Measurements from ENCODE around the gene OR3A2. TPM values are rescaled to one million over a fixed set of nuclear protein-coding genes. Genes with fewer than 3 reads are reported as not detected.

OR3A2 gene
- total and polyA plus RNA-seq, 9 of the 15 experiments (the other 6 are each of a cell fraction or from before 2014, with no cell fraction given) = not detected

DNA sequence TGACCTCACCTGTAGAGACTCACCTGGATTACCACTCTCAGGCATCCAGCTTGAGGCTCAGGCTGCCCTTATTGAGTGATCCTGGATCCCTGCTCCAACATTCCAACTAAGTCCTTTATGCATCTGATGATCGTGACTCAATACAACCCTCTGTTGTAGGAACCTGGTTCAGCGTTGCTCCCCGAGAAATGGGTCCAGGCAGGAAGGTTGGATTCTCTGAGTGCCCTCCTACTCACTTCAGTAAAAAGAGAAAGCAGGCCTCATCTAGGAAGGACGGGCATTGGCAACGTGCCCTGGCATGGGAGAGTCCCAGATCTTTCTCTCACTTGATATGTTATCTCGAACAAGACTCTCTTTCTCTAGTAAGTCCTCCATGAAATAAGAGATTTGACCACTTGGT is 87.8 kb downstream of the OR3A2 start, which contains the start of gene OR3A1:
TSS of gene OR3A1 (minus strand) at position 101 of the 400 bp plus-strand sequence. CDS start 5,778 bp downstream, outside the sequence.
- no peak within 1 kb of the TSS for H3K9ac ChIP-seq (ENCODE audit: insufficient read depth in 1 of 2, low read depth in 2 of 2, low read length in 2 of 2)
- DNase-seq (ENCODE audit: extremely low read depth in 1 of 4, low spot score in 3 of 4) (no peak), FAIRE-seq (no peak), ATAC-seq (no peak)
- H3K4me1 ChIP-seq (replicated peaks in 1 of 2; ENCODE audit: control insufficient read depth in 2 of 2, insufficient read depth in 2 of 2, low read length in 2 of 2) = no peaks in the 10 kb centered on the region
- BruUV-seq (replicated peaks) = no TSS peak
- H3K79me2 ChIP-seq (ENCODE audit: control insufficient read depth, insufficient read depth, low read length) = no peaks in the 10 kb centered on the region
- H4K20me1 ChIP-seq (replicated peaks; ENCODE audit: control insufficient read depth, insufficient read depth, low read length) = no peaks in the 10 kb centered on the region
- POLR2A ChIA-PET = no interaction called here
- no peaks in the 10 kb centered on the region for H3K36me3 ChIP-seq (ENCODE audit: control insufficient read depth, insufficient read depth, low read length)
- no peaks in the 10 kb centered on the region for H3K27me3 ChIP-seq (ENCODE audit: control insufficient read depth in 2 of 2, insufficient read depth in 2 of 2, low read length in 2 of 2)
- intact Hi-C loops (cut with micrococcal nuclease) = no loop called here
- no peak within 1 kb of the TSS for H3K4me2 ChIP-seq (ENCODE audit: insufficient read depth, low read length)
- H2AFZ ChIP-seq (ENCODE audit: low read depth, low read length) = no peak within 1 kb of the TSS
- no peak within 1 kb of the TSS for H3K4me3 ChIP-seq
- in situ Hi-C loops (cut with MboI) = no loop called here
- CTCF ChIA-PET (ENCODE audit: low intra/inter-chr PET ratio) = no interaction called here
- 2% methylated on average over 6 of the region's 6 CpGs for WGBS (ENCODE audit: insufficient coverage, low coverage, missing lambda C conversion rate)
- no peaks in the 10 kb centered on the region for H3K9me3 ChIP-seq (replicated peaks; ENCODE audit: control insufficient read depth, insufficient read depth, low read depth, low read length)
- no peaks in the 10 kb centered on the region for H3K9me1 ChIP-seq (ENCODE audit: control insufficient read depth, insufficient read depth, low read length)
- H3K27ac ChIP-seq (ENCODE audit: extremely low read depth, low read depth, low read length) = no peak within 1 kb of the TSS
- TF ChIP-seq GATAD2B (IDR thresholded peaks at IDR 0.05; ENCODE audit: borderline replicate concordance) = no peak
- TF ChIP-seq ZNF785 (CRISPR knock-in tag; IDR thresholded peaks at IDR 0.05) = no peak
- no peak for TF ChIP-seq STAT5B (CRISPR knock-in tag; IDR thresholded peaks at IDR 0.05)
- no peak for TF ChIP-seq ZFP1 (CRISPR knock-in tag; IDR thresholded peaks at IDR 0.05)
- TF ChIP-seq HNRNPLL (IDR thresholded peaks at IDR 0.05; ENCODE audit: low read depth, low read length, poor library complexity, severe bottlenecking) = no peak
- TF ChIP-seq MAFF (IDR thresholded peaks at IDR 0.05; ENCODE audit: low read length) = no peak
- TF ChIP-seq, protein P1, sequence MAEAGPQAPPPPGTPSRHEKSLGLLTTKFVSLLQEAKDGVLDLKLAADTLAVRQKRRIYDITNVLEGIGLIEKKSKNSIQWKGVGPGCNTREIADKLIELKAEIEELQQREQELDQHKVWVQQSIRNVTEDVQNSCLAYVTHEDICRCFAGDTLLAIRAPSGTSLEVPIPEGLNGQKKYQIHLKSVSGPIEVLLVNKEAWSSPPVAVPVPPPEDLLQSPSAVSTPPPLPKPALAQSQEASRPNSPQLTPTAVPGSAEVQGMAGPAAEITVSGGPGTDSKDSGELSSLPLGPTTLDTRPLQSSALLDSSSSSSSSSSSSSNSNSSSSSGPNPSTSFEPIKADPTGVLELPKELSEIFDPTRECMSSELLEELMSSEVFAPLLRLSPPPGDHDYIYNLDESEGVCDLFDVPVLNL (CRISPR knock-in tag; IDR thresholded peaks at IDR 0.05; ENCODE audit: low read depth) = no peak
- TF ChIP-seq CREBBP (IDR thresholded peaks at IDR 0.05; ENCODE audit: low read depth, low read length) = no peak
- TF ChIP-seq CC2D1A (IDR thresholded peaks at IDR 0.05) = no peak
- TF ChIP-seq FOXK2 (conservative IDR thresholded peaks at IDR 0.05 in 1 of 2, IDR thresholded peaks at IDR 0.05 in 1 of 2; ENCODE audit: low read depth in 2 of 2) = no peak
- TF ChIP-seq RAD21 (CRISPR knock-in tag; conservative IDR thresholded peaks at IDR 0.05 in 1 of 2, IDR thresholded peaks at IDR 0.05 in 1 of 2) = no peak
- TF ChIP-seq ETV1 (tag; conservative IDR thresholded peaks at IDR 0.05; ENCODE audit: low read depth) = no peak
- TF ChIP-seq ZNF444 (CRISPR knock-in tag; IDR thresholded peaks at IDR 0.05) = no peak
- TF ChIP-seq, protein P2, sequence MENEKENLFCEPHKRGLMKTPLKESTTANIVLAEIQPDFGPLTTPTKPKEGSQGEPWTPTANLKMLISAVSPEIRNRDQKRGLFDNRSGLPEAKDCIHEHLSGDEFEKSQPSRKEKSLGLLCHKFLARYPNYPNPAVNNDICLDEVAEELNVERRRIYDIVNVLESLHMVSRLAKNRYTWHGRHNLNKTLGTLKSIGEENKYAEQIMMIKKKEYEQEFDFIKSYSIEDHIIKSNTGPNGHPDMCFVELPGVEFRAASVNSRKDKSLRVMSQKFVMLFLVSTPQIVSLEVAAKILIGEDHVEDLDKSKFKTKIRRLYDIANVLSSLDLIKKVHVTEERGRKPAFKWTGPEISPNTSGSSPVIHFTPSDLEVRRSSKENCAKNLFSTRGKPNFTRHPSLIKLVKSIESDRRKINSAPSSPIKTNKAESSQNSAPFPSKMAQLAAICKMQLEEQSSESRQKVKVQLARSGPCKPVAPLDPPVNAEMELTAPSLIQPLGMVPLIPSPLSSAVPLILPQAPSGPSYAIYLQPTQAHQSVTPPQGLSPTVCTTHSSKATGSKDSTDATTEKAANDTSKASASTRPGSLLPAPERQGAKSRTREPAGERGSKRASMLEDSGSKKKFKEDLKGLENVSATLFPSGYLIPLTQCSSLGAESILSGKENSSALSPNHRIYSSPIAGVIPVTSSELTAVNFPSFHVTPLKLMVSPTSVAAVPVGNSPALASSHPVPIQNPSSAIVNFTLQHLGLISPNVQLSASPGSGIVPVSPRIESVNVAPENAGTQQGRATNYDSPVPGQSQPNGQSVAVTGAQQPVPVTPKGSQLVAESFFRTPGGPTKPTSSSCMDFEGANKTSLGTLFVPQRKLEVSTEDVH (IDR thresholded peaks at IDR 0.05; ENCODE audit: low read depth, partially characterized antibody) = no peak
